OCI-LY7 (cell line): Measurements from ENCODE around the gene TBC1D7.

Source experiments
- EZH2phosphoT487 ChIP-seq: fragments of 200-600 bp; sonication (generic); IDR thresholded peaks from 2 replicates; pipeline ENCODE4 v1.6.1; 2018; ENCODE audit warnings: low read depth, borderline replicate concordance, mild to moderate bottlenecking, mixed run types, antibody characterized with exemption, low read length, moderate library complexity, mixed read lengths
- TF ChIP-seq, protein P1 (sequence below): fragments of 200-600 bp; sonication (generic); conservative IDR thresholded peaks from 2 replicates; pipeline ENCODE4 v1.5.1; 2014; ENCODE audit warnings: mild to moderate bottlenecking, antibody characterized with exemption, low read length, moderate library complexity, mixed read lengths

DNA sequence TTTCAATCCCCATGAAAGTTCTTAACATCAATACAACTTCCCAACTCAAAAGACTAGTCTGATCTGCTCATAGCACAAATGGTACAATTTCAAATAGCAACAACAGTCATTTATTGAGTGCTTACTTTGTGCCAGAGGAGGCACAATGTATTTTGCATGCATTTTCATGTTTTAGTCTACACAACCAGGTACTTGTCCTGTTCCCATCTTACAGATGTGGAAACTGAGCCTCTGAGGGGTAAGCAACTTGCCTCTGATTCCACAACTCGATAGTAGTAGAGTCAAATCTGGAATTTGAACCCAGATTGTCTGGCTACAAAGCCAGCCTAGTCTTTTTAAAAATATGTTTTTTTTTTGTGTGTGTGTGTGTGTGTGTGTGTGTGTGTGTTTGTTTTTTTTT lies 45.6 kb upstream of the TBC1D7 start:
- TF ChIP-seq, protein P1, sequence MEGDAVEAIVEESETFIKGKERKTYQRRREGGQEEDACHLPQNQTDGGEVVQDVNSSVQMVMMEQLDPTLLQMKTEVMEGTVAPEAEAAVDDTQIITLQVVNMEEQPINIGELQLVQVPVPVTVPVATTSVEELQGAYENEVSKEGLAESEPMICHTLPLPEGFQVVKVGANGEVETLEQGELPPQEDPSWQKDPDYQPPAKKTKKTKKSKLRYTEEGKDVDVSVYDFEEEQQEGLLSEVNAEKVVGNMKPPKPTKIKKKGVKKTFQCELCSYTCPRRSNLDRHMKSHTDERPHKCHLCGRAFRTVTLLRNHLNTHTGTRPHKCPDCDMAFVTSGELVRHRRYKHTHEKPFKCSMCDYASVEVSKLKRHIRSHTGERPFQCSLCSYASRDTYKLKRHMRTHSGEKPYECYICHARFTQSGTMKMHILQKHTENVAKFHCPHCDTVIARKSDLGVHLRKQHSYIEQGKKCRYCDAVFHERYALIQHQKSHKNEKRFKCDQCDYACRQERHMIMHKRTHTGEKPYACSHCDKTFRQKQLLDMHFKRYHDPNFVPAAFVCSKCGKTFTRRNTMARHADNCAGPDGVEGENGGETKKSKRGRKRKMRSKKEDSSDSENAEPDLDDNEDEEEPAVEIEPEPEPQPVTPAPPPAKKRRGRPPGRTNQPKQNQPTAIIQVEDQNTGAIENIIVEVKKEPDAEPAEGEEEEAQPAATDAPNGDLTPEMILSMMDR, result no peak
- no peak for TF ChIP-seq EZH2phosphoT487
